GM19463 (cell line): Measurements from ENCODE around the gene NEMP1.
"Not testable (repeated sequence)": the region's sequence is repeated elsewhere in the genome, so short reads cannot be mapped to it uniquely, and the experiment has no call there.

Source experiments
- ATAC-seq: cut with Tn5 transposase; IDR thresholded peaks from one replicate; pipeline ENCODE4 v1.9.1; 2021; ENCODE audit warnings: mild to moderate bottlenecking, moderate library complexity; ENCODE audit not compliant: unreplicated experiment

NEMP1 gene

GRCh38 chr12:57091638-57092528, 13.3 kb upstream of the NEMP1 start:
- no peak for ATAC-seq

DNA sequence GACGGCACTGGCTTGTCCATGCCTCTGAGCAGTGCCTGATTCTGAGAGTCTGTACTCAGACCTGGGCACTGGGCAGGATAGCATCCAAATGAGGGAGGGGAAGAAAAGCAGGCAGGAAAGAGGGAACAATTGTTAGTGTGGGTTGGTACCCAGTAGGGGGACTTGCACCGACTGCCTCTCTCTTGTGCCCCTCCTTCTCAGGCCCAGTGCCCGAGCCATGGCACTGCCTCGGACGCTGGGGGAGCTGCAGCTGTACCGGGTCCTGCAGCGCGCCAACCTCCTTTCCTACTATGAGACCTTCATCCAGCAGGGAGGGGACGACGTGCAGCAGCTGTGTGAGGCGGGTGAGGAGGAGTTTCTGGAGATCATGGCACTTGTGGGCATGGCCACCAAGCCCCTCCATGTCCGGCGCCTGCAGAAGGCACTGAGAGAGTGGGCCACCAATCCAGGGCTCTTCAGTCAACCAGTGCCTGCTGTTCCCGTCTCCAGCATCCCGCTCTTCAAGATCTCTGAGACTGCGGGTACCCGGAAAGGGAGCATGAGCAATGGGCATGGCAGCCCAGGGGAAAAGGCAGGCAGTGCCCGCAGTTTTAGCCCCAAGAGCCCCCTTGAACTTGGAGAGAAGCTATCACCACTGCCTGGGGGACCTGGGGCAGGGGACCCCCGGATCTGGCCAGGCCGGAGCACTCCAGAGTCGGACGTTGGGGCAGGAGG, 12.5 kb upstream of the NEMP1 start:
- ATAC-seq: no peak

GRCh38 chr12:57090490-57090889, 11.9 kb upstream of the NEMP1 start:
- ATAC-seq: no peak

DNA sequence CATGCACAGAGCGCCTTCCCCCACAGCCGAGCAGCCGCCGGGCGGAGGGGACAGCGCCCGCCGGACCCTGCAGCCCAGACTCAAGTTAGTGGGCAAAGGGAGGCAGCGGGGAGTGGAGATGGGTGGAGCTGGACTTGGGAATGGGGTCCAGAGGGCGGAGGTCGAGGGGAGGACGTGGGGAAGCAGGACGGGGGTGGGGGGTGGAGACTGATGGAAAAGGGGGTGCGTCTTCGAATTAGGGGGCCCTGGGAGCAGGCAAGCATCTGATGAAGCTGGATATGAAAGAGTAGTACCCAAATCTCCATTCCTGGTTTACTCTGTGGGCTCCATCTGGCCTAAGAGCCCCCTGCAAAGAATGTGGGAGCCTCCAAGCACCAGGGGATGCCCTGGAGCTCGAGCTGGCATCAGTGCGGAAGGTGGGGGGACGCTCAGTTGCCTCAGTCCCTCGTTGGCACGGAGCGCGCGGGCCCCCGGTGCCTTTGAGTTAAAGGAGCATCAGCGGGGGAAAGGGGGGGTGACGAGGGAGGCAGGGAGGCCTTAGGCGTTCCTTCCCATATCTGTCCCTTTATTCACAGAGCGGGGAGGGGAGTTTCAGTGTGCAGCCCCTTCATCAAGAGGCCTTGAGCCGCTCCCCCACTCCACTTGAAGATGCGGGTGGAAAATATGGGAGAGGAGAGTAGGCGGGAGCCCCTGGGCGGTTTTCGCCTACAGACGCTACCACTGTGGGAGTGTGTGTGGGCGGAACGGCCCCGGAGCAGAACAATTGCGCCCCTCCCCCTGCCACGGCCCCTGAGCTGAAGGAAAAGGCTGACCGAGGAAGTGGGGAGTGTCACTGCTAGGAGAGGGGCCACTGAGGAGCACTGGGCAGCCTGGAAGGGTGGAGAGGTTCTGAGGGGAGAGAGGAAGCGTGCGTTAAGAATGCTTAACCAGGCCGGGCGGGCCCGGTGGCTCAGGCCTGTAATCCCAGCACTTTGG, 11.0 kb upstream of the NEMP1 start:
- ATAC-seq: no peak

DNA sequence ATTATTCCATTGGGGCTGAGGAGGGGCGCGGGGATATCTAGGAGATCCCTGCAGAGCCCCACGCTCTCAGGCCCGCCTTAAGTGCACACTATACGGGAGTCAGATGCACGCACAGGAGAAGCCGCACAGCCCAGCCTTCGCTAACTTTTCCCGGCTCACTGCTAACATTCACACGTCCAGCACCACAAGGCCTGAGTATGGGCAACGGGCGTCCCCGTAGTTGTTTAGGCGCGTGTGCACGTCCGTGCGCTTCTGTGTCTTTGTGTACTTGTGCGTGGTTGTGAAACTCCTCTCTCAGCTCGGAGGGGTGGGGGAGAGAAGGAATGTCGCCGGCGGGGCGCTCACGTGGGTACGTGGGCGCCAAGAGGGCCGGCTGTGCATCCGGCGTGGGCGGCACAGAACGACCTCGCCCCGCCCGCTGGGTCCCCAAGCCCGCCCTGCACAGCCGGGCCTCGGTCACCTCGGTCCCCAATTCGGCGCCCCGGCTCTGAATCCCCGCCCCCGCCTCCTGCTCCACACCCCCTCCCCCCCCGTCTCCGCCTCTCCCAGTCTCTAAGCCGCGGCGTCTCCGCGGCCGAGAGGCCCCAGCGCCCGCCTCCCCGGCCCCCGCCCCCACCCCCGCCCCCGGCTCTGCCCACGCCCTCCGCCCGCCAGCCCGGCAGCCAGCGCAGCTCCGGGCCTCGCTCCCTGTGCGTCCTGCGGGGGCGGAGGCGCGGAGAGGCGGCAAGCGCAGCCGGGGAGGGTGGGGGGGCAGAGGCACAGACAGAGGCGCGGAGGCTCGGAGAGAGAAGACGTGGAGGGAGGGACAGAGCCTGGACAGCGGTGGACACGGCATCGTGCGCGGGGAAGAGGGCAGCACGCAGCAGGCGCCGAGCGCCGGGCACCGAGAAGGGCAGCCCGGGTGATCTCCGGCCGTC, 10.0 kb upstream of the NEMP1 start, which contains the start of gene NAB2:
Gene NAB2 (plus strand): TSS at position 761 of the 917 bp plus-strand sequence. CDS start 158 bp downstream, outside the sequence.
- peak; percentile 53 for ATAC-seq

- peak; percentile 42 for ATAC-seq
Measured at GRCh38 chr12:57087691-57088353, 9.2 kb upstream of the NEMP1 start.

GRCh38 chr12:57087010-57087690, 8.6 kb upstream of the NEMP1 start:
- peak; percentile 26 for ATAC-seq

DNA sequence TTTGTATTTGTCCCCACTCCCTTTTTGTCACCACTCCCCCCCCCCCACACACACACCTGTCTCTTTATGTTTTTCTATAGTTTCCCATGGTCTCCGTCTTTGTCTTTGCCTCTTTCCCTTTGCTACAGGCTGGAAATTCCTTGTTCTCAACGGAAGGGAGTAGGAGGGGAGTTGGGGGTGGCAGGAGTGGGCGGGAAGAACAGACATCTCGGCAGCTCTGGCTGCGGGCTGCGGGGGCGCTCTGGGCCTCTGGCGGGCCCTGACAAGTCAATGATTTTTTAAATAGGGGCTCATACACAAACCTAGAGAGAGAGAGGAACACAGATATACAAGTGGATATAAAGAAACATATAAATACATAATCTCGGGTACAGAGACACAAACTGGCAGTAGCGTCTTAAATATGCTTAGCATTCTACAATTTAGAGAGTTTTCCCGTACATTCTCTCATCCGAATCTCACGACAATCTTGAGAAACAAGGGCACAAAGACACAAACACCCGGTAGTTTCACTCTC, 8.0 kb upstream of the NEMP1 start:
- ATAC-seq: no peak

GRCh38 chr12:57085999-57086492, 7.5 kb upstream of the NEMP1 start:
- ATAC-seq: no peak

- ATAC-seq: no peak
Measured at GRCh38 chr12:57080855-57081254, 2.3 kb upstream of the NEMP1 start.

GRCh38 chr12:57079821-57080220, 1.2 kb upstream of the NEMP1 start:
- ATAC-seq: no peak

DNA sequence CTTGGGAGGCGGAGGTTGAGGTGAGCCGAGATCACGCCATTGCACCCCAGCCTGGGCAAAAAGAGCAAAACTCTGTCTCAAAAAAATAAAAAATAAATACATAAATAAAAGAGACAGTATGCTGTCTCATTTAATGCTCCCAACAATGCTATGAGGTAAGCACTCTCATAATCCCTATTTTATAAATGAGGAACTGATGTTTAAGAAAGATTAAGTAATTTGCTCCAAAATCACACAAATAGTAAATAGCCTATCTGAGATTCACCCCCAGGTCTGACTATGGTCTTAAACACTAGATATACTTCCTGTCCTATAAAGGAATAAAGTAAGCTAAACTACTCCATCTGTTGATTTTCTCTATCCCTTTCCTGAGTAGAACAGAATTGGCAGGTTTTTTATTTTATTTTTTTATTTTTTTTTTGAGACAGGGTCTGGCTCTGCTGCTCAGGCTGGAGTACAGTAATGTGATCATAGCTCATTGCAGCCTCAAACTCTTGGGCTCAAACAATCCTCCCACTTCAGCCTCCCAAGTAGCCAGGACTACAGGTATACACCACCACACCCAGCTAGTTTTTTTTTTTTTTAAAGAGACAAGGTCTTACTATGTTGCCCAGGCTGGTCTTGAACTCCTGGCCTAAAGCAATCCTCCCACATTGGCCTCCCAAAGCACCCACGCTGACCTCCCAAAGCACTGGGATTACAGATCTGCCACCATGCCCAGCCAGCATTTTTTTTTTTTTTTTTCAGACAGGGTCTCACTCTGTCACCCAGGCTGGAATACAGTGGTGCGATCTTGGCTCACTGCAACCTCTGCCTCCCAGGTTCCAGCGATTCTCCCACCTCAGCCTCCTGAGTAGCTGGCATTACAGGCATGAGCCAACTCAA, 4.8 kb downstream of the NEMP1 start:
- ATAC-seq: not testable (repeated sequence)

DNA sequence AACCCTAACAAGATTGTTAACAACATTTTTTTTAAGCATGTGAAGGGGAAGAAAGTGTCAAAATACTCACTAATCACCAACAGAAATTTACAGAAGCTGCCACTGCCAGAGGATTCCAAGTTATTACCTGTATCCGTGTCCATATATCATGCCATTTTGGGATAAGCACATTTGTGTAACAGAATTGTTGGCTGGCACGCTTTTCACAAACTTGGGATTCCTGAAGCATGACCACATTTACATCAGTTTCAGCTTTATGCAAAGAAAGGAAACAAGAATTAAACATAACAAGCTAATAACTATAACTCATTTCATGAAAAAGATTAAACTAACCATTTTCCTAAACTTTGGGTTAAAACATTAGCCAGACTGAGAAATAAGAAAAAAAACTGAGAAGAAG, 5.9 kb downstream of the NEMP1 start:
- ATAC-seq: no peak

GRCh38 chr12:57069523-57069922, 9.1 kb downstream of the NEMP1 start:
- ATAC-seq: peak; percentile 67

GRCh38 chr12:57066245-57066644, 12.3 kb downstream of the NEMP1 start:
- no peak for ATAC-seq

- peak; percentile 76 for ATAC-seq
Measured at GRCh38 chr12:57063991-57064685, 14.5 kb downstream of the NEMP1 start.

DNA sequence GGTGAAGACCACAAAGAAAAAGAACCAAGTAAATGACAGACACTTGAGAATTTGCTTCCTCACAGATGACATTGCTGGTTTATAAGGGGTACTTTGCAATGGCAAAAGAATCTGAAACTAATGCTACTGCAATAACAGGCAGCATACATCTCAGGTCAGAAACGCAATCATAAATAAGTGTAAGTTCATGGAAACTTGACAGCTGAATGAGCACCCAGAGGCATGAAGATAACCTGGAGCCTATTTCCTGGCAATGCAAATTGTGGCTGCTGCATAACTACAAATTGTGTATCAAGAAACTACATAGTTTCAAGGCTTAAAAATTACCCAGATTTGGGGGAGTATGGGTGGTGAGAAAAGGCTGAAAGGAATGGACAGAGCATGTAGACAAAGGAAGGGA, 20.1 kb downstream of the NEMP1 start:
- ATAC-seq: no peak
